Loucy (cell line): ENCODE results near the gene EPHB1.

ENCODE experiments used
- H2AFZ ChIP-seq: fragments of 200-600 bp; sonication (generic); 2 replicates; pipeline ENCODE4 v1.6.0; 2016; ENCODE audit warnings: antibody characterized with exemption, mild to moderate bottlenecking, low read length, moderate library complexity
- H3F3A ChIP-seq: fragments of 200-600 bp; 2 replicates; pipeline ENCODE4 v1.6.0; 2016; ENCODE audit warnings: antibody characterized with exemption, low read depth, mild to moderate bottlenecking
- H3K27me3 ChIP-seq: fragments of 200-600 bp; sonication (generic); 2 replicates; pipeline ENCODE4 v1.6.1; 2014; ENCODE audit warnings: low read length, mild to moderate bottlenecking; ENCODE audit not compliant: insufficient read depth, poor library complexity, severe bottlenecking
- H3K36me3 ChIP-seq: fragments of 200-600 bp; sonication (generic); 2 replicates; pipeline ENCODE4 v1.6.1; 2016; ENCODE audit warnings: low read length; ENCODE audit not compliant: insufficient read depth
- H3K4me1 ChIP-seq: fragments of 200-600 bp; sonication (generic); 2 replicates; pipeline ENCODE4 v1.5.1; 2014; ENCODE audit warnings: low read length, mild to moderate bottlenecking; ENCODE audit not compliant: insufficient read depth, poor library complexity, severe bottlenecking
- H3K4me2 ChIP-seq: fragments of 200-600 bp; sonication (generic); 2 replicates; pipeline ENCODE4 v1.6.0; 2014; ENCODE audit warnings: antibody characterized with exemption, low read length, low read depth, mild to moderate bottlenecking; ENCODE audit not compliant: poor library complexity, severe bottlenecking
- H3K4me3 ChIP-seq: fragments of 200-600 bp; sonication (generic); 2 replicates; pipeline ENCODE4 v1.5.1; 2014; ENCODE audit warnings: low read length, mild to moderate bottlenecking, mixed read lengths; ENCODE audit not compliant: poor library complexity, severe bottlenecking
- H3K79me2 ChIP-seq: fragments of 200-600 bp; sonication (generic); 2 replicates; pipeline ENCODE4 v1.6.1; 2014; ENCODE audit warnings: low read length; ENCODE audit not compliant: insufficient read depth
- H3K9ac ChIP-seq: fragments of 200-600 bp; sonication (generic); 2 replicates; pipeline ENCODE4 v1.6.0; 2014; ENCODE audit warnings: mild to moderate bottlenecking, low read depth, low read length, moderate library complexity; ENCODE audit not compliant: poor library complexity, severe bottlenecking
- H3K9me2 ChIP-seq: fragments of 200-600 bp; sonication (generic); replicated peaks from 2 replicates; pipeline ENCODE4 v1.6.1; 2016; ENCODE audit warnings: low read depth, low read length, mixed read lengths
- H3K9me3 ChIP-seq: fragments of 200-600 bp; sonication (generic); 2 replicates; pipeline ENCODE4 v1.6.1; 2014; ENCODE audit warnings: mild to moderate bottlenecking, antibody characterized with exemption, low read length, low read depth; ENCODE audit not compliant: insufficient read depth
- H4K20me1 ChIP-seq: fragments of 200-600 bp; sonication (generic); 2 replicates; pipeline ENCODE4 v1.6.0; 2014; ENCODE audit warnings: antibody characterized with exemption, low read length, mild to moderate bottlenecking; ENCODE audit not compliant: insufficient read depth, poor library complexity, severe bottlenecking
- EZH2phosphoT487 ChIP-seq: fragments of 200-600 bp; IDR thresholded peaks from 2 replicates; pipeline ENCODE4 v1.6.1; 2018; ENCODE audit warnings: antibody characterized with exemption, mild to moderate bottlenecking, moderate library complexity, borderline replicate concordance
- TF ChIP-seq, protein P1 (sequence below): fragments of 200-600 bp; sonication (generic); conservative IDR thresholded peaks from 2 replicates; pipeline ENCODE4 v1.5.1; 2014; ENCODE audit warnings: mild to moderate bottlenecking, antibody characterized with exemption, low read length

Gene EPHB1

DNA sequence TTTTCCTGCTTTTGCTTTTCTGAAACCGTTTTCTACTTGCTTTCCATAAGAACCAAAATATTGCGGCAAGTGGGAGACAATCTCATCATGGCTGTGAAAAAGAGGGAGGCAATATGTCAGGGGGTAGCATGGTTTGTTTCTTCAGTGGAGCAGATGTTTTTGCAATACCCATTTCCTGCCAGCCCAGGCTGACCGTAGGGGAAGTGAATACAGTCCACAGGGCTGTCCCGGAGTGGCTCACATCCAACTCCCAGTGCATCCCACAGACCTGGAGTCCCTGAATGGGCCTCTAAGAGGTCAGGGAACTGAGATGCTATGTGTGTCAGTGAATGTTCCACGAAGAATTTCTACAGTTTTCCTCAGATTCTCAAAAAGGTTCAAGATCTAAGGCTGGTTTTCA, 69.6 kb downstream of the EPHB1 start:
- Histone ChIP-seq H3K79me2 (no peaks in the 10 kb centered on the region), H3K9me2 (no peaks in the 10 kb centered on the region), H2AFZ (no peak overlapping the region), H3F3A (no peaks in the 10 kb centered on the region), H3K36me3 (no peaks in the 10 kb centered on the region), H3K9me3 (no peaks in the 10 kb centered on the region; the same call in 1 of the 2 replicates), H3K27me3 (no peaks in the 10 kb centered on the region), H3K9ac (no peak overlapping the region), H3K4me1 (no peaks in the 10 kb centered on the region), H3K4me2 (no peak overlapping the region), H3K4me3 (no peak overlapping the region), H4K20me1 (no peaks in the 10 kb centered on the region)
- TF ChIP-seq, protein P1, sequence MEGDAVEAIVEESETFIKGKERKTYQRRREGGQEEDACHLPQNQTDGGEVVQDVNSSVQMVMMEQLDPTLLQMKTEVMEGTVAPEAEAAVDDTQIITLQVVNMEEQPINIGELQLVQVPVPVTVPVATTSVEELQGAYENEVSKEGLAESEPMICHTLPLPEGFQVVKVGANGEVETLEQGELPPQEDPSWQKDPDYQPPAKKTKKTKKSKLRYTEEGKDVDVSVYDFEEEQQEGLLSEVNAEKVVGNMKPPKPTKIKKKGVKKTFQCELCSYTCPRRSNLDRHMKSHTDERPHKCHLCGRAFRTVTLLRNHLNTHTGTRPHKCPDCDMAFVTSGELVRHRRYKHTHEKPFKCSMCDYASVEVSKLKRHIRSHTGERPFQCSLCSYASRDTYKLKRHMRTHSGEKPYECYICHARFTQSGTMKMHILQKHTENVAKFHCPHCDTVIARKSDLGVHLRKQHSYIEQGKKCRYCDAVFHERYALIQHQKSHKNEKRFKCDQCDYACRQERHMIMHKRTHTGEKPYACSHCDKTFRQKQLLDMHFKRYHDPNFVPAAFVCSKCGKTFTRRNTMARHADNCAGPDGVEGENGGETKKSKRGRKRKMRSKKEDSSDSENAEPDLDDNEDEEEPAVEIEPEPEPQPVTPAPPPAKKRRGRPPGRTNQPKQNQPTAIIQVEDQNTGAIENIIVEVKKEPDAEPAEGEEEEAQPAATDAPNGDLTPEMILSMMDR, result no peak
- no peak for TF ChIP-seq EZH2phosphoT487

DNA sequence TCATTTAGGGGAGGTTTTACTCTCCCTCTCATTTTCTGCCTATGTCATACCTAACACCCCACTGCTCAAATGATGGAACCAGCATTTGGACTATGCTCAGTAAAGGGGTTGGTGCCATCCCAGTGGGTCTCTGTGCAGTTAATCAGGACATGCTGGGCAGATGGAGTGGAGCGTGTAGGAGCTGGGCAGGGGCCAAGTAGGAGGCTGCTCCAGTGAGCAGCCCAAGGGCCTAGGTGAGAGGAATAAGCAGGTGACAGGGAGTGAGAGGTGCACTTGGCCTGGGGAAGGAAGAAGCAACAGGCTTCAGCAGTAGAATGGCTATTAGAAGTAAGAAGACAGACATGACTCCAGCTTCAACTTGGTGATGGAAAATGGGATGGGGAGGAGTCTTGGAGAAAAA, 72.2 kb downstream of the EPHB1 start:
- Histone ChIP-seq H3K4me1 (no peaks in the 10 kb centered on the region), H3K9me2 (no peaks in the 10 kb centered on the region), H3K27me3 (no peaks in the 10 kb centered on the region), H3K9ac (no peak overlapping the region), H3K36me3 (no peaks in the 10 kb centered on the region), H3K9me3 (no peaks in the 10 kb centered on the region; the same call in 1 of the 2 replicates), H3K79me2 (no peaks in the 10 kb centered on the region), H2AFZ (no peak overlapping the region), H3K4me3 (no peak overlapping the region), H3F3A (no peaks in the 10 kb centered on the region), H4K20me1 (no peaks in the 10 kb centered on the region), H3K4me2 (no peak overlapping the region)
- no peak for TF ChIP-seq EZH2phosphoT487
- TF ChIP-seq, protein P1, result no peak

DNA sequence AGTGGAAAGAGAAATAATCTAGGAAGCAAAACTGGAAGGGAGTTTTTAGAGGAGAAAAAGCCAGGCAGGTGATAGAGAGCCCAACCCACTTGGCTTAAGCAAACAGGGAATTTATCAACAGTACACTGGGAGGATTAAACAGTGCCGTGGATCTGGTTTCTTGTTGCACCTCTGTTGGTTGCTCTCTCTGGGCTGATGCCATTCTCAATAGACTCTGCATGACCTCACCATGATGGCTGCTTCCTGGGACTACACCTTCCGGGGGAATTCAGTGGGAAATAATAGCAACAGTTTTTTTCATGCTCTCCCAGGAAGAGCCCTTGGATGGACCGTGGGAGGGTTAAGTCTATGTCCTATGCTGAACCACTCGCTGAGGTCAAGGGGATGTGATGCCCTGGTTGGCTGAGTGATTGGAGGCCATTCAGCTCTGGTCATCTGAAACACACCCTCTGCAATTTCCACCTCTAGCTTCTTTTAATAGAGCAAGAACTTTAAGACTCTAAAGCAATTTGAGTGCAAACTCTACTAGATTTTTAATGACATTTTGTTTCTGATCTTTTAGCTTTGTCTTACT, 74.2 kb downstream of the EPHB1 start:
- Histone ChIP-seq H3K4me2 (no peak overlapping the region), H3F3A (no peaks in the 10 kb centered on the region), H2AFZ (no peak overlapping the region), H3K79me2 (no peaks in the 10 kb centered on the region), H3K4me1 (no peaks in the 10 kb centered on the region), H3K9me2 (no peaks in the 10 kb centered on the region), H3K9ac (no peak overlapping the region), H4K20me1 (no peaks in the 10 kb centered on the region), H3K36me3 (no peaks in the 10 kb centered on the region), H3K4me3 (no peak overlapping the region), H3K27me3 (no peaks in the 10 kb centered on the region), H3K9me3 (no peaks in the 10 kb centered on the region; the same call in 1 of the 2 replicates)
- no peak for TF ChIP-seq EZH2phosphoT487
- TF ChIP-seq, protein P1, result no peak
